ENCODE measurements around the gene MIER2.
"Not testable (repeated sequence)": the region's sequence is repeated elsewhere in the genome, so short reads cannot be mapped to it uniquely, and the experiment has no call there.

Gene MIER2

DNA sequence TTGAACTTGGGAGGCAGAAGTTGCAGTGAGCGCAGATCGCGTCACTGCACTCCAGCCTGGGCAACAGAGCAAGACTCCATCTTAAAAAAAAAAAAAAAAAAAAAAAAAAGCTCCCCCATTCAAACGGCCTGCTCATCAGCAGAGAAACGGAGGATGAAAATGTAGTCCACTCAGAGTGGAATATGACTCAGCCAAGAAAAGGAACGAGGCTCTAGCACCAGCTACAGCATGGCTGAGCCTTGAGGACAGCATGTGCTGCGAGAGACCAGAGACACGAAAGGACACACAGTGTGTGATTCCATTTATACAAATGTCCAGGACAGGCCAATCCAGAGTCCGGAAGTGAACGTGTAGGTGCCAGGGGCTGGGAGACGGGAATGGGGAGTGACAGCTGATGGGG, 18.1 kb upstream of the MIER2 start:
- DNase-seq (ENCODE audit: low read depth in 2 of 2, low spot score in 1 of 2) = no peak

DNA sequence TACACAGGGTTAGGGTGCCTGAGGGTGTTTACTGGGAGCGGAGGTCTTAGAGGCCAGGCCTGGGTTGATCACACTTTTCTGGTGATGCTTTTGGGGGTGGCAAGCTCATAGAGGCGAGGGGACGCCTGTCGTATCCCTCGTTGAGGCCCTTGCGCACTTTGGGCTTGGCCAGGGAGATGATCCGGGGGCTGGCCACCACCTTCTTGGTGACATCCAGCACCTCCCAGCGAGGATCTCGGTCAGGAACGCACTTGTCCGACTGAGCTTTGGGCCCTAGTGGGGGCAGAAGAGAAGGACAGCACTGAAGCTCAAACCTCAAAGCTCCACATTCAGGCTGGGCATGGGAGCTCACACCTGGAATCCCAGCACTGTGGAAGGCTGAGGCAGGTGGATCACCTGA, 17.6 kb upstream of the MIER2 start:
- DNase-seq (ENCODE audit: low read depth in 2 of 2, low spot score in 1 of 2) = no peak

DNA sequence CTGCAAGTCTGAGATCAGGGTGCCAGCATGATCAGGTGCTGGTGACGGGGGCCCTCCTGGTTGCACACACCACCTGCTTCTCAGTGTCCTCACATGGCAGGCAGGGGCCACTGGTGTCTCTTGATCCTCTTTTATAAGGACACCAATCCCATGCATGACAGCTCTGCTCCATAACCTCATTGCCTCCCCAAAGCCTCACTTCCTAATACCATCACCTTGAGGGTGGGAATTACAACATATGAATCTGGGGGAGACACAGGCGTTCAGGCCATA, 15.0 kb upstream of the MIER2 start:
- DNase-seq (ENCODE audit: low read depth in 2 of 2, low spot score in 1 of 2) = no peak

DNA sequence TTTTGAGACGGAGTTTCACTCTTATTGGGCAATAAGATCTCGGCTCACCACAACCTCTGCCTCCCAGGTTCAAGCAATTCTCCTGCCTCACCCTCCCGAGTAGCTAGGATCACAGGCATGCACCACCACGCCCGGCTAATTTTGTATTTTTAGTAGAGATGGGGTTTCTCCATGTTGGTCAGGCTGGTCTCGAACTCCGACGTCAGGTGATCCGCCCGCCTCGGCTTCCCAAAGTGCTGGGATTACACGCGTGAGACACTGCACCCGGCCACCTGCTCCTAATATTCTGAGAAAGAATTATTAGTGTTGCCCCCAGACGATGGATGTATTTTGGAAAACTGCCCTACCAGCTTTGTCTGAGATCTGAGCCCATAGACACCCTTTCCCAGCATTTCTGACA, 10.9 kb upstream of the MIER2 start:
- not testable (repeated sequence) for DNase-seq (ENCODE audit: low read depth in 2 of 2, low spot score in 1 of 2)

GRCh38 chr19:355134-355533, 10.5 kb upstream of the MIER2 start:
- no peak for DNase-seq (ENCODE audit: low read depth in 2 of 2, low spot score in 1 of 2)

DNA sequence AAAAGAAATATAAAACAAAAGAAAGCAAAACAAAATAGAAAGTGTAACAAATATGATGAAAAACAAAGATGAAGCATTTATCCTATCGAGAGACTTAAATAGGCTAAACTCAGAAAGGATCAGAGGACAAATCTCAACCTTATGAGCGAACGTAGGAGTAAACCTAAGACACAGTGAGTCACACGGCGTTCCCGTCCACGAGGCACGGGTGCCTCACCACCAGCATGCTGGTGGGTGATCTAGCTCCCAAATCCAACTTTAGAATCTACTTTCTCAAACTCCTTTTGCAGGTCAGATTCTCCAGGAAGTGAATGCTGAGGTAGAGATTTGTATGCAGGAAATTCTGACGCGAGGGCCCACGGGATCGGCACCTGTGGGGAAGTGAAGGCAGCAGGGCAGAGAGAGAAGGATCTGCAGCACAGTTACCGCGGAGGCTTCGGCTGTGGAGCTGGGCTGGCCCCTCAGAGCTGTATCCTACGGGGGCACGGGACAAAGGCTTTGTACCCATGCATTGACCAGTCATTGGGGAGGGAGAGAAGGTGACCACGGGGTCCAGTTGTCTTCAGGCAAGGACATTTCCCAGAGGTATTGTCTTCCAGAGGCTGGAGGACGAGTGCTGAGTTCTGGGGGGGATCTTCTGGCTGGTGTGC, 7.5 kb upstream of the MIER2 start:
- no peak for DNase-seq (ENCODE audit: low read depth in 2 of 2, low spot score in 1 of 2)

GRCh38 chr19:347946-348861, 3.6 kb upstream of the MIER2 start:
- DNase-seq (ENCODE audit: low read depth in 2 of 2, low spot score in 1 of 2) = no peak

- no peak for DNase-seq (ENCODE audit: low read depth in 2 of 2, low spot score in 1 of 2)
Measured at GRCh38 chr19:345320-345879, 804 bp upstream of the MIER2 start.

DNA sequence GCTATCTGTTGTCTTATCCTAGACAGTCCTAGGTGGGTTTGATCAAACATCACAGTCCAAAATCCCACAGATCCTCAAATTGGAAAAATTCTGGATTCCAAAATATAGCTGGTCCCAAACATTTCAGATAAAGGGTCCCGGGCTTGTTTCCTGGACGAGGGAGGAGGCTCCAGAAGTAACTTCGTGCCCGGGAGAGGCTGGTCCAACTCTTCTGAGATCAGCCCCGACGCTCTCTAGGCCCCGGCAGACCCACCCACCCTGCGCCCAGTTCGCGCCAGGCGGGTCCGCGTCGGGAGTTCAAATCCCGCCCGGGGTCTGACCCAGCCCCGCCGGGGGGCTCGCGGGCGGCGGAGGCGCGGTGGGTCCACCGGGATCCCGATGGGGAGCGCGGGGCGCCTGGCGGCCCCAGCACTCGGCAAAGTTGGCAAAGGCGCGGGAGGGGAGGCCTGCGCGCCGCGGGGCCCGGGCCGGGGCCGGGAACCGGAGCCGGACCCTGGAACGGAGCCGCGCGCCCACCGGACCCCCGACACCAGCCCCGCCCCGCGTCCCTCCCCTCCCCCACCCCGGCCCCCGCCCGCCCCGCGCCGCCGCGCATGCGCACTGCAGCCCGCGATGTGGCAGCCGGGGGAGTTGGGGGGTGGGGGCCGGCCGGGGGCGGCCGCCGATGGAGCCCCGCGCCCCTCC, 513 bp downstream of the MIER2 start:
- no peak for DNase-seq (ENCODE audit: low read depth in 2 of 2, low spot score in 1 of 2)

DNA sequence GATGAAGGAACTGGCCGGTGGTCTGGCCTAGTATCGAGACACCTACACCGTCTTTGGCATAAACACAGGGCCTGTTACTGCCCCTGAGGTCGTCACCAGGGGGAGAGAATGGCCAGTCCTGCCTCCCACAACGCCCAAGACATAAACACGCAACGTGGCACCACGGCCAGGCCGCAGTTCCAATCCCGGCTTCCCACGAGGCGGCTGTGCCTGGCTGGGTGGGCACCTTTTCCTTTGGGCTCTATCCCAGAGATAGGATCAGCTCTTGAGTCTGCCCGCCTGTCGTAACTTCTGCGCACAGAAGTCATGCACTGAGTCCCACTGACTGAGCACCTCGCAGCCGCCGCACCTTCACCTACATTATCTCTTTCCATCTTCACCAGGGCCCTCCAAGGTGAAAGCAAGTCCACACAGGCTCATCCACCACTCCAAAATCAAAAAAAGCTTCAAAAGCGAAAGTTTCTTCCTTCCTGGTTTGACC, 1.1 kb downstream of the MIER2 start:
- no peak for DNase-seq (ENCODE audit: low read depth in 2 of 2, low spot score in 1 of 2)

DNA sequence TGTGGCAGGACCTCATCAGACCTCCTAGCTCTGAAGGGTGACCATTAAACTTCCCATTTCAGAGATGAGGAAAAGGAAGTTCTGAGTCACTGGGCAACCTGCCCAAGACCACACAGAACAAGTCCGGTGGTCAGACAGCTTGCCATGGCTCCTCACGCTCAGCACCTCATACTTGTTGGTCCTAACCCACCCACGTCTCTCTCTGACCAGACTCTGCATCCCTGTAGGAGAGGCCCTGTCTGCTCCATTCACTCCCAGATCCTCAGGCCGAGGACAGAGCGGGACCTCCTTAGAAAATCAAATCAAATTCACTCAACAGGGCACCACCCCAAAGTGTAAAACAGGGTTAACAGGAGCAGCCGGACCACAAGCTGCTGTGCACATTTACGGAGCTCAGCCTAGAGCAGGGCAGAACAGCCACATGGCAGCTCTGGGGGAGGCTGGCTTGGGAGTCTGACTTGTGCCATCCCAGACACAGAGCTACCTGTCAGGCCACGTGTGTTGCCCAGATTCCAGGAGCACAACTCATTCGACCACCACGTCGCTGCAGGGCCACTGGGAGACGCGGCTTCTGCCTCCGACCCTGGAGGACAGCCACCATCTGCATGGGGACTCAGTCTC, 1.7 kb downstream of the MIER2 start:
- no peak for DNase-seq (ENCODE audit: low read depth in 2 of 2, low spot score in 1 of 2)

- no peak for DNase-seq (ENCODE audit: low read depth in 2 of 2, low spot score in 1 of 2)
Measured at GRCh38 chr19:342128-342455, 2.5 kb downstream of the MIER2 start.

DNA sequence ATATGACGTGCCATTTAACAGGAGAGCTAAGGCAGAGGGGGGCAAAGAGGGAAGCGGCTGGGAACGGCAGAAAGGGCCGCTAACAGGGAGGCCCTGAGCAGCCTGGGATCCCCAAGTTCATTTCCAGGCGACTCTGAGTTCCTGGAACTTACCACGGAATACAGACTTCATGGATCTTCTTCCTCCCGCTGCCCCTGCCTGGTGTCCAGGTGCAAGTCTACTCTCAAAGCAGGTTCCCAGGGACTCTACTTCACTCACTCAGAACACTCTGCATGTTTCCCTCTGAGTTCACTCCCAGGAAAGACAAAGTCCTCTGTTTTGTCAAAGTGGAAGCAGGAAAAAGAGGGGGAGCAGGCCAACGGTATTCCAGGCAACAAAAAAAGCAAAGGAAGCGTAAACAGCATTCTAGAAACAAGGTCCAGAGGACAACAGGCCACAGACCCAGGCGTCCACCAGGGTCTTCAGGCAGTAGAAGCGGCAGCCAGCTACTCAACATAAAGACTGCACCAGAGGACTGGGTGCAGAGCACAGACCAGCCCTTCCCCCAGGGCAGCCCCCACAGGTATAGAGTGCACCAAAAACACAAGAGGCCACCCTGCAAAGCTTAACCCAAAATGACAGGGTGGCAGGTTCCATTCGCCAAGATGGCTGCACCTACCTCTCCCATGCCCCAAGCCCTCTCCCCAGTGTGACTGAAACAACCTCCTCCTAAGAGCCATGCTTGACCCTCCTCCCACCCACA, 3.0 kb downstream of the MIER2 start:
- no peak for DNase-seq (ENCODE audit: low read depth in 2 of 2, low spot score in 1 of 2)

DNA sequence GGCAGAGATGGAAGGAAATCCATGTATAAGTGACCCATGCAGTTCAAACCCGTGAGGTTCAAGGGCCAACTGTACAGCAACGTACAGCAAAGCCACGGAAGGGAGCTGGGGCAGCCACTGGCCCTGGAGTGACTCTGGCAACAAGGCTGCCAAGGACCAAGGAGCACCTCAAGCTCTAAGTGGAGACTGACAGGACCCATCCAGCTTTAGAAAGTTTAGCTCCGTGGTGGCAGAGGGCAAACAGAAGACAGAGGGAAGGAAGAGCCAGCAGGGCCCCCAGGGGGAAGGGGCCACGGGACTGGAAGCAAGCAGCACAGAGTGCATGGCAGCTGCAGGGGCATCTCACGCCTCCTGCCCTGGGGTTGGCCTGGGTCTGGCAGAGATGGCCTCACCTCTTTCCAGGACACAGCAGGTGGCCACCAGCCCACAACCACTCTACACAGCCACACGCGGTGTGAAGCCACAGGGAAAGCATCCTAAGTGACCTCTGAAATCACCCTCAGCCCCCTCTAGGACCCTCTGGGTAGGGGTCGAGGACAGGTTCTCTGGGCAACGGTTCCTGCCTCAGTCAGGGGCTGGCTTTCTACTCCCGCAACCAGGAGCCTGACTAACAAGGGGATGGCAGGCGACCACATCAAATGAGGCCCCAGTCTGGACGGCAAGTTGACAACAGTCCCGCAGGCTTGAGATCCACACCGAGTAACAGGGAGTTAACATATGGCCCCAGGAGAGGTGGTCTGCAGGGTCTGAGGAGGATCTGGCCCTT, 3.8 kb downstream of the MIER2 start:
- no peak for DNase-seq (ENCODE audit: low read depth in 2 of 2, low spot score in 1 of 2)

DNA sequence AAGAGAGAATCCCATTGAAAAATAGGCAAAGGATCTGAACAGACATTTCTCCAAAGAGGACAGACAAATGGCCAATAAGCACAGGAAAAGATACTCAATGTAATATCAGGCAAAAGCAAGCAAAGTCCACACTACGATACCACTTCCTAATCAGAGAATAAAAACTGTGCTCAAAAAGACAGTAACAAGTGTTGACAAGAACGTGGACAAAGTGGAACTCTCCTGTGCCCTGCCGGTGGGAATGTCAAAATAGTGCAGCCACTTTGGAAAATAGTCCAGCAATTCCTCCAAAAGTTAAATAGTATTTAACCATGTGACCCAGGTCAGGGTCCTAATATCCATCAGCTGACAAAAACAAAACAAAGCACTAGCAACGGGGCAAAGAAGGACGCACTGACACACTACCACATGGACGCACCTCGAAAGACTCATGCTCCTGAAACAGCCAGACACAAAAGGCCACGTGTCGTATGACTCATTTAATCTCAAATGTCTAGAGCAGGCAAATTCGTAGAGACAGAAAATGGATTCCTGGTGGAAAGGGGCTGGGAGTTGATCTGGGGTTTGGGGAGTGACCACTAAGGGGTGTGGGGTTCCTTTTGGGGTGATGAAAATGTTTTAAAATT, 5.2 kb downstream of the MIER2 start:
- DNase-seq (ENCODE audit: low read depth in 2 of 2, low spot score in 1 of 2) = no peak

DNA sequence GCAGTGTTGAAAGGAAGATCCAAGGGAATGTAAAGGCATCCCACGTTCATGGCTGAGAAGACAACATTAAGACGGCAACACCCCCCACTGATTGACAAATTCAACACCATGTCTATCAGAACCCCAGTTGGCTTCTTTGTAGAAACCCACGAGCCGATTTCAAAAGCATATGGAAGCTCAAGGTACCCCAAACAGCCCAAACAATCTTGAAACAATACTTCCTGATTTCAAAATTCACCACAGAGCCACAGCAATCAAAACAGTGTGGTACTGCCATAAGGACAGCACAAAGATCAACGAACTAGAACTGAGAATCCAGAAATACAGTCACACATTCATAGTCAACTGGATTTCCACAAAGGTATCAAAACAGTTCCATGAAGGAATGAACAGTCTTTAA, 6.2 kb downstream of the MIER2 start:
- DNase-seq (ENCODE audit: low read depth in 2 of 2, low spot score in 1 of 2) = no peak

GRCh38 chr19:336067-336614, 8.5 kb downstream of the MIER2 start:
- DNase-seq (ENCODE audit: low read depth in 2 of 2, low spot score in 1 of 2) = no peak

DNA sequence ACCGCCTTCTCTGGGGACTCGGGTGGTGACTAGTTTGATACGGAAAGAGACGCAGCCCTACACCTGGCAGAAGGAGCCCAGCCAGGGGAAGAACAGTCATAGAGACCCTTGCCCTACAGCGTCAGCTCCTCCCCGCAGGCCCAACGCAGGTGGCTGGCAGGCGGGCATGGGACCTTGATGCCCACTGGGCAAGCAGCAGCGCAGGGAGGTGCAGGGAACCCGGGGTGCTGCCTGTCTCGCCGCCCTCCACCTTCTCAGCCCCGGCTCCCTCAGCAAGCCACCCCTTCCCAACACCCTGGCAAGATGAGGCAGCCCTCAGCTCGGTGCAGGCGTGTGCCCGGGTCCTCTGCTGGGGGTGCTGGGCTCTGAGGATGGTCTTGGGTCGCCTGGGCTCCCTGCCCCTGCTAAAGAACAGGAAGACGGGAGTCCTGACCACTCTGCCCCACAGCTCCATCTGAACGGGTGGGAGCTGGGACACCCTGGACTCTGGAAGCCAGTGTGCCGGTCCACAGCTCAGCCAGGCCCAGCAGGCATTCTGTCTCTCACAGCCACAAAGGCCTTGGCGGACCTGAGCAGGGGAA, 9.0 kb downstream of the MIER2 start:
- no peak for DNase-seq (ENCODE audit: low read depth in 2 of 2, low spot score in 1 of 2)

- no peak for DNase-seq (ENCODE audit: low read depth in 2 of 2, low spot score in 1 of 2)
Measured at GRCh38 chr19:335072-335471, 9.5 kb downstream of the MIER2 start.

All from stimulated activated CD8-positive, alpha-beta memory T cell treated with anti-CD3 and anti-CD28 coated beads, Interleukin-4, amount 100 ng/mL, for 4 hours (primary cell).